GM21619 (cell line): ENCODE results near the gene NPY2R.

Source experiments
- ATAC-seq: cut with Tn5 transposase; IDR thresholded peaks from one replicate; pipeline ENCODE4 v1.9.1; 2021; ENCODE audit not compliant: unreplicated experiment

The NPY2R gene

DNA sequence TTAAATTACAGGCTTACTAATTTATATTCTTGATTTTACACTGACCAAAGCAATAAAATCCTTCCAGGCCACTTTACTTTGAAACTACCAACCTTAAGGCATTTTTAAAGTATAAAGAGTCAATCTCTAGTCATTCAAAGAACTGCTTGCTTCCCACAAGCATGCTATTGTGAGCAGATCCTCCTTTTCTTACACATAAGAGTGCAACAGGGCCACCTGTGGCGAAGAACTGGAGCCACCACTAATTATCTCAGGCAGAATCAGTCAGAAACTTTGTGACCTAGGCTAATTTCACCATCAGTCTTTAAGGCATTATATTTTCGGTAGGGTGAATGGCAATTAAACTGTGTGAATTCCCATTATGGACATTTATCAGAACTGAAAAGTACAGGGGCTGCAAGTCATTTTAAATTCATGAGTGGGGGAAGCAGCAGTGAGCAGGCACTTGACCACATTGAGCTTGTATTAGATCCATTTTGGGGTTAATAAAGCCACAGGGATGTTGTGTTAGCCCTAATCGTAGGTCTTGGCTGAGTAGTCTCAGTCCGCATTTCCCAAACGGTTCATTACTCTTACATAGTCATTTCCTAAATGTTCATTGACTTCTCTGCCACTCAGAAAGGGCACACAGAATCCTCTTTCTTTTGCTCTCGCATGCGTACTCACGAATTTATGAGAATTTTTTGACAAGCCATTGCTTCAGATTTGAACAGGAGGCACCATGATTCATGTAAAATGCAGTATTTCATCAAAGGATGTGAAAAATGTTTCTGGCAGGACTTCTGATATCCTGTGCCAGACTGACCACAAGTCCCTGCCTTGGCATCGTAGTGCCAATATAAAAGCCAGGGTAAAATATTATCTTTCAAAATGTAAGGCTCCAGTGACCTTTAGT is 39.8 kb downstream of the NPY2R start:
- no peak for ATAC-seq

DNA sequence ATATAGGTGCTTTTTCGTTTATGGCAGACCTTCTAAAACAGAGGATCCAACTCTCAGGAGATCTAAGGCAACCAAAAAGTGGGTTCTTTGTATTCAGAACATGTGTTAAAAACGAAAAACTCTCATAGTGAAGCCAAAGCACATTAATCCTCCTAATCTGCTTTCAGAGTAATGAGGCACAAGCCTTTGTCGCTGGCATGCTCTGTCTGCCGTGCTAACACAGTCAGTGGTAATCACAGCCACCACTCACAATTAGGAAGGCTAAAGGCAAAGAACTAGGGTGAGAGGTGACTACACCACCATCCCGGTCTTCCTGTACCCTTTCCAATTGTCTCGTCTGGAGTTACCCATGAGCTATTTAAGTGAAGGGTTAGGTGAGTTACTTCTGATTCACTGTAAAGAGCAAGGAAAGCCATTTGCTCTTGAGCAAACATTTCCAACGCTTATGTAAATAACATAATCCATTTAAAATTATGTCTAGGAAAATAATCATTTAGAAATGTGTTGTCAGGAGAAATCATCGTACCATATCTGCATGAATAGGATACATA is 40.7 kb downstream of the NPY2R start:
- no peak for ATAC-seq

- no peak for ATAC-seq
Observed at GRCh38 chr4:155252327-155252726, 43.9 kb downstream of the NPY2R start.

- no peak for ATAC-seq
Observed at GRCh38 chr4:155263480-155263879, 55.0 kb downstream of the NPY2R start.

- no peak for ATAC-seq
Observed at GRCh38 chr4:155265113-155265512, 56.7 kb downstream of the NPY2R start.
